ENCODE data around the gene LRRC74A.

GRCh38 chr14:76792422-76792821 lies 33.8 kb upstream of the LRRC74A start:
- TF ChIP-seq CTCF (IDR thresholded peaks at IDR 0.05) (no peak), POLR2A (IDR thresholded peaks at IDR 0.05) (no peak)
